ENCODE measurements around the gene KLK4.

- TF ChIP-seq POLR2AphosphoS5 (IDR thresholded peaks at IDR 0.05; ENCODE audit: low read depth, low read length) (no peak), POLR2A (IDR thresholded peaks at IDR 0.05; ENCODE audit: low read depth, low read length) (no peak), SPI1 (IDR thresholded peaks at IDR 0.05; ENCODE audit: low read depth, low read length) (no peak), TAF1 (IDR thresholded peaks at IDR 0.05; ENCODE audit: low read depth, low read length) (no peak), POU2F2 (IDR thresholded peaks at IDR 0.05; ENCODE audit: low read depth, low read length) (no peak), PAX5 (IDR thresholded peaks at IDR 0.05; ENCODE audit: insufficient read depth, low read length, severe bottlenecking) (no peak)
Observed at GRCh38 chr19:50878851-50879250, 32.3 kb downstream of the KLK4 start.
